Endothelial cell of umbilical vein (primary cell): ENCODE results near the gene CPNE8.

Experiments used
- EZH2 ChIP-seq: IDR thresholded peaks from 2 replicates; pipeline ENCODE4 v1.6.1; 2012; ENCODE audit warnings: borderline replicate concordance, low read depth, mild to moderate bottlenecking, moderate library complexity, low read length, inconsistent platforms; ENCODE audit not compliant: severe bottlenecking
- FOS ChIP-seq: IDR thresholded peaks from 2 replicates; pipeline ENCODE4 v1.6.1; 2011; ENCODE audit warnings: mild to moderate bottlenecking, low read length, moderate library complexity, borderline replicate concordance; ENCODE audit not compliant: insufficient read depth
- JUN ChIP-seq: IDR thresholded peaks from 2 replicates; pipeline ENCODE4 v1.6.1; 2011; ENCODE audit warnings: borderline replicate concordance, low read depth; ENCODE audit not compliant: insufficient read length, insufficient read depth
- MYC ChIP-seq: IDR thresholded peaks from one replicate; pipeline ENCODE4 v1.6.1; 2011; ENCODE audit warnings: mild to moderate bottlenecking, low read depth, low read length
- POLR2A ChIP-seq: IDR thresholded peaks from 2 replicates; pipeline ENCODE4 v1.6.1; 2012; ENCODE audit warnings: low read depth, mild to moderate bottlenecking, control low read depth, low read length
- POLR2AphosphoS5 ChIP-seq: IDR thresholded peaks from 2 replicates; pipeline ENCODE4 v1.6.1; 2012; ENCODE audit warnings: low read depth, mild to moderate bottlenecking, control low read depth, low read length, moderate library complexity; ENCODE audit not compliant: insufficient read depth
- TF ChIP-seq, protein P1 (sequence below), 2 donors: IDR thresholded peaks; 1 replicate in 1 of 2; 2 replicates in 1 of 2; pipeline ENCODE4 v1.5.1; 2011; ENCODE audit warnings: low read length in 2 of 2, mild to moderate bottlenecking in 2 of 2, moderate library complexity in 2 of 2, control low read depth in 1 of 2, inconsistent platforms in 1 of 2, low read depth in 1 of 2; ENCODE audit not compliant: insufficient read depth in 1 of 2; ENCODE audit errors: extremely low read depth in 1 of 2
- TF ChIP-seq, protein P2 (sequence below): IDR thresholded peaks from 2 replicates; pipeline ENCODE4 v1.6.1; 2011; ENCODE audit not compliant: insufficient read depth, insufficient read length

DNA sequence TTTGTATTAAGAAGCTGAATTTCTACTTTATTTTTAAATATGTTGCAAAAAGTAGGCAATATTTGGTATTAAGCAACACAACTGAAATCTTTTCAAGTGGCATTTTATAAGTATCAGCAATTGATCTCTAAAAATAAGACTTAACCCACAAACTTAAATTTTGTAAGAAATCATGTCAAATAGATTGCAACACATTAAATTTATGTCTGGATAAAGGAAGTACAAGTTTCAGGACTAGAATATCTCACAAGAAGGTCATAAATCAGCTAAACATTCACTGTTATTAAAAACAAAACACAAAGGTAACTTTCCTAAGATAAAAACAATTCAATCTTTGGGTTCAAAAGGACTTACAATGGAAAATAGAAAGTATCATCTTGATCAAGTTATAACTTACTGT, 32.8 kb downstream of the CPNE8 start:
- TF ChIP-seq JUN (no peak), EZH2 (no peak), MYC (no peak), POLR2A (no peak), POLR2AphosphoS5 (no peak), FOS (no peak)
- TF ChIP-seq, protein P1, sequence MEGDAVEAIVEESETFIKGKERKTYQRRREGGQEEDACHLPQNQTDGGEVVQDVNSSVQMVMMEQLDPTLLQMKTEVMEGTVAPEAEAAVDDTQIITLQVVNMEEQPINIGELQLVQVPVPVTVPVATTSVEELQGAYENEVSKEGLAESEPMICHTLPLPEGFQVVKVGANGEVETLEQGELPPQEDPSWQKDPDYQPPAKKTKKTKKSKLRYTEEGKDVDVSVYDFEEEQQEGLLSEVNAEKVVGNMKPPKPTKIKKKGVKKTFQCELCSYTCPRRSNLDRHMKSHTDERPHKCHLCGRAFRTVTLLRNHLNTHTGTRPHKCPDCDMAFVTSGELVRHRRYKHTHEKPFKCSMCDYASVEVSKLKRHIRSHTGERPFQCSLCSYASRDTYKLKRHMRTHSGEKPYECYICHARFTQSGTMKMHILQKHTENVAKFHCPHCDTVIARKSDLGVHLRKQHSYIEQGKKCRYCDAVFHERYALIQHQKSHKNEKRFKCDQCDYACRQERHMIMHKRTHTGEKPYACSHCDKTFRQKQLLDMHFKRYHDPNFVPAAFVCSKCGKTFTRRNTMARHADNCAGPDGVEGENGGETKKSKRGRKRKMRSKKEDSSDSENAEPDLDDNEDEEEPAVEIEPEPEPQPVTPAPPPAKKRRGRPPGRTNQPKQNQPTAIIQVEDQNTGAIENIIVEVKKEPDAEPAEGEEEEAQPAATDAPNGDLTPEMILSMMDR (IDR thresholded peaks at IDR 0.05; ENCODE audit: extremely low read depth in 1 of 2, insufficient read depth in 1 of 2, low read depth in 1 of 2, low read length in 2 of 2), result no peak
- TF ChIP-seq, protein P2, sequence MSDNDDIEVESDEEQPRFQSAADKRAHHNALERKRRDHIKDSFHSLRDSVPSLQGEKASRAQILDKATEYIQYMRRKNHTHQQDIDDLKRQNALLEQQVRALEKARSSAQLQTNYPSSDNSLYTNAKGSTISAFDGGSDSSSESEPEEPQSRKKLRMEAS, result no peak
